Measurements from ENCODE around the gene IGFBP3.
"Not testable (repeated sequence)": the region's sequence is repeated elsewhere in the genome, so short reads cannot be mapped to it uniquely, and the experiment has no call there.

The IGFBP3 gene

GRCh38 chr7:45962861-45963260 lies 41.8 kb upstream of the IGFBP3 start:
- ChIA-PET POLR2A (no interaction called here), CTCF (interaction anchor here (2.8 kb wide), 1 partner anchor 40 kb away, joined by 7 read pairs; no protein-coding TSS in a partner anchor)
- no peak for TF ChIP-seq CTCF (IDR thresholded peaks at IDR 0.05; ENCODE audit: control extremely low read depth, extremely low read depth, low read depth, missing control alignments)
- no peak for DNase-seq (ENCODE audit: extremely low spot score)

- TF ChIP-seq CTCF (IDR thresholded peaks at IDR 0.05; ENCODE audit: control extremely low read depth, extremely low read depth, low read depth, missing control alignments), result no peak
- ChIA-PET CTCF (interaction anchor here (1.0 kb wide), 2 partner anchors 35 to 40 kb away, joined by 3 read pairs; no protein-coding TSS in a partner anchor), POLR2A (no interaction called here)
- no peak for DNase-seq (ENCODE audit: extremely low spot score)
Observed at GRCh38 chr7:45957721-45958120, 36.6 kb upstream of the IGFBP3 start.

- DNase-seq (ENCODE audit: extremely low spot score), result no peak
- ChIA-PET POLR2A (no interaction called here), CTCF (interaction anchor here (1.0 to 1.5 kb wide), 3 partner anchors 9 to 365 kb away, joined by 3 to 4 read pairs (median 4); no protein-coding TSS in a partner anchor)
- no peak for TF ChIP-seq CTCF (IDR thresholded peaks at IDR 0.05; ENCODE audit: control extremely low read depth, extremely low read depth, low read depth, missing control alignments)
Observed at GRCh38 chr7:45955286-45955685, 34.2 kb upstream of the IGFBP3 start.

GRCh38 chr7:45953055-45953454 lies 32.0 kb upstream of the IGFBP3 start:
- CTCF ChIA-PET; DNase-seq (ENCODE audit: extremely low spot score); POLR2A ChIA-PET: not testable (repeated sequence)

- ChIA-PET CTCF (no interaction called here), POLR2A (no interaction called here)
- no peak for DNase-seq (ENCODE audit: extremely low spot score)
- TF ChIP-seq CTCF (IDR thresholded peaks at IDR 0.05; ENCODE audit: control extremely low read depth, extremely low read depth, low read depth, missing control alignments), result no peak
Observed at GRCh38 chr7:45944058-45944457, 23.0 kb upstream of the IGFBP3 start.

GRCh38 chr7:45940939-45941338 lies 19.9 kb upstream of the IGFBP3 start:
- TF ChIP-seq CTCF (IDR thresholded peaks at IDR 0.05; ENCODE audit: control extremely low read depth, extremely low read depth, low read depth, missing control alignments), result no peak
- DNase-seq (ENCODE audit: extremely low spot score), result no peak
- ChIA-PET POLR2A (no interaction called here), CTCF (no interaction called here)

- DNase-seq (ENCODE audit: extremely low spot score); CTCF ChIA-PET; POLR2A ChIA-PET: not testable (repeated sequence)
Observed at GRCh38 chr7:45940237-45940781, 19.2 kb upstream of the IGFBP3 start.

GRCh38 chr7:45939574-45939973 lies 18.5 kb upstream of the IGFBP3 start:
- no peak for DNase-seq (ENCODE audit: extremely low spot score)
- CTCF ChIA-PET, result no interaction called here
- POLR2A ChIA-PET, result no interaction called here
- TF ChIP-seq CTCF (IDR thresholded peaks at IDR 0.05; ENCODE audit: control extremely low read depth, extremely low read depth, low read depth, missing control alignments), result no peak
